Small intestine (tissue), 7 donors: ENCODE results near the gene BMPER. TPM values are rescaled to one million over a fixed set of nuclear protein-coding genes. Genes with fewer than 3 reads are reported as not detected.
A peak's percentile ranks its signal among the peaks of the same experiment; 100 is the strongest.

Source experiments
- DNase-seq, 2 donors: peaks; one replicate each; pipeline versions ENCODE4 v3.0.0 to v3.0.0-alpha.2; 2013
- FAIRE-seq: peaks from 2 replicates; lab custom pipeline; 2012; peaks lifted over from hg19 to GRCh38; lab: Jason Lieb, UNC
- H3K27ac ChIP-seq, 3 donors: one replicate each; pipeline ENCODE4 v1.5.1; 2013; ENCODE audit warnings: low read length in 2 of 3, mild to moderate bottlenecking in 2 of 3, control low read depth in 1 of 3, inconsistent platforms in 1 of 3, low read depth in 1 of 3, moderate library complexity in 1 of 3
- H3K27me3 ChIP-seq, 3 donors: one replicate each; pipeline ENCODE4 v1.6.1; 2013; ENCODE audit warnings: low read length in 3 of 3, inconsistent platforms in 1 of 3; ENCODE audit not compliant: control insufficient read depth in 3 of 3, insufficient read depth in 3 of 3
- H3K36me3 ChIP-seq, 3 donors: one replicate each; pipeline ENCODE4 v1.6.1; 2013; ENCODE audit warnings: low read length in 3 of 3, inconsistent platforms in 1 of 3, low read depth in 1 of 3, mild to moderate bottlenecking in 1 of 3, moderate library complexity in 1 of 3; ENCODE audit not compliant: control insufficient read depth in 3 of 3, insufficient read depth in 2 of 3
- H3K4me1 ChIP-seq, 3 donors: one replicate each; pipeline ENCODE4 v1.6.1; 2013; ENCODE audit warnings: low read length in 2 of 3, inconsistent platforms in 1 of 3, low read depth in 1 of 3, mild to moderate bottlenecking in 1 of 3, moderate library complexity in 1 of 3; ENCODE audit not compliant: control insufficient read depth in 3 of 3, insufficient read depth in 2 of 3
- H3K4me3 ChIP-seq, 3 donors: one replicate each; pipeline ENCODE4 v1.5.1; 2013; ENCODE audit warnings: low read length in 3 of 3, control low read depth in 1 of 3, inconsistent platforms in 1 of 3, low read depth in 1 of 3, mild to moderate bottlenecking in 1 of 3, moderate library complexity in 1 of 3
- H3K9me3 ChIP-seq, 2 donors: one replicate each; pipeline ENCODE4 v1.6.1; 2013; ENCODE audit warnings: low read depth in 1 of 2, low read length in 1 of 2; ENCODE audit not compliant: control insufficient read depth in 2 of 2, insufficient read depth in 1 of 2
- WGBS, 3 donors: extraction: QIAGEN DNeasy Blood & Tissue Kit; methylation state at CpG; one replicate each; pipeline ENCODE4 v1.1.7; 2013; 5-methylcytosine and 5-hydroxymethylcytosine counted together
- polyA plus RNA-seq, 4 donors: library from polyadenylated mRNA; stranded (reverse) in 3 of 4; unstranded in 1 of 4; fragments of 200-250 nt in 3 of 4; fragments of 120-200 nt in 1 of 4; gene quantifications; one replicate each; pipeline versions ENCODE4 v1.2.1 to v1.2.3, GENCODE V29; 2013
- donor health status: healthy with polysubstance abuse.
- donor health status: control.
- donor health status: control.
- donor health status: Bipolar disorder and iron deficiency.
- donor health status: healthy.

The BMPER gene
- polyA plus RNA-seq, 4 donors = 1.1 to 1.9 (median 1.2) TPM; not detected in 1

DNA sequence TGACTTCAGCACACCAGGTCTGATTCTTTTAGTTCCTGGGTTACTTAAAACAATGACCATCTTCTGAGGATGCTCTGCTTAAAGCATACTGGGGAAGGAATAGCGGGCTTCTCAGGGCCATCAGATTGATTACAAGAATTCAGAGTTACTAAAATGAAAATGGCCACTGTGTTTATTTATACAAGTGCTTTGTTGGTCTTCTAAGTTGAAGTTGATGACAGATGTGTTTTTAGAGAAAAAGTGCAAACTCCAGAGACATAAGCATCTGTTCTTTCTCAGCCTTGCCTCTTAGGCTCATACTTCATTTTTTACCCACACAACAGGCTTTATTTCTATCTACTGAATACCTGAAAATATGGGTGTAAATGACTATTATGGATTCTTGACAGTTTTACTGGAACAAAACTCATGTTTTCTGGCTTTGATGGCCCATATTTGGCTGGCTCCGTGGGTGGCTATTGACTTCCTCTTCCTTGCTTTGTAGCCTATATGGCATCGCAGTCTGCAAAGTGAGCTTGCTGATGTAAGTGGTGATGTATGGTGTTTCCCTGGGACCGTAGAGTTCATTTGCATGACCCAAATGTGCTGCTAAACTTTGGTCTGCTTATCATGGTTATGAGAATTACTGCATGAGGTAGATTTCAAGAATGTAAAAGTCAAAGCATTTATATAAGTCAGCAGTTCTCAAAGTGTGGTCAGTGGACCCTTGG lies 121.3 kb downstream of the BMPER start:
- no peak overlapping the region for H3K27ac ChIP-seq
- peaks cover 0 to 14% (median 0%) of the 10 kb centered on the region in 3 donors for H3K27me3 ChIP-seq
- no peak for FAIRE-seq
- WGBS, 3 donors = 61 to 72% (median 61%) methylated on average over 4 of the region's 4 CpGs
- no peaks in the 10 kb centered on the region for H3K4me1 ChIP-seq
- H3K36me3 ChIP-seq = no peaks in the 10 kb centered on the region
- DNase-seq = no peak
- no peak overlapping the region for H3K4me3 ChIP-seq
- H3K9me3 ChIP-seq = no peaks in the 10 kb centered on the region

DNA sequence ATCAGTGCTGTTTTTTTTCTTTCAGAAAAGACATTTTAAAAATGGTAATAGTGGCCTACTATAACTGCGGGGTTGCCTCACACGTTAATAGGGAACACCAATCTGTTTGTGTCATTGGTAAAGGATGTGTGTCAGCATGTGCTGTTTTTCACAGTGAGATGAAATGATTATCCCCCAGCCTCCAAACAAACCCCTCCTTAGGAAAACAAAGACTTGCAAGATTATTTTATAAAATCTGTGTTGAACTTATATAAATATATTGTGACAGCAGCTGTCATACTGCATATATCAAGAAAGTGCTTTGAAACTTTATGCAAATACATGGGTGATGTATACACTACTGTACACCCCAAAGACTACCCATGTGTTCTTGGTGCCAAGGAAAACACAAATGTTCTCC lies 125.8 kb downstream of the BMPER start:
- Histone ChIP-seq H3K9me3 (no peaks in the 10 kb centered on the region), H3K4me3 (no peak overlapping the region), H3K4me1 (peaks cover 0 to 3% (median 0%) of the 10 kb centered on the region in 3 donors), H3K27ac (no peak overlapping the region), H3K36me3 (no peaks in the 10 kb centered on the region), H3K27me3 (no peaks in the 10 kb centered on the region)
- DNase-seq = no peak
- WGBS, 3 donors = 95% methylated on average over 2 of the region's 2 CpGs
- no peak for FAIRE-seq

DNA sequence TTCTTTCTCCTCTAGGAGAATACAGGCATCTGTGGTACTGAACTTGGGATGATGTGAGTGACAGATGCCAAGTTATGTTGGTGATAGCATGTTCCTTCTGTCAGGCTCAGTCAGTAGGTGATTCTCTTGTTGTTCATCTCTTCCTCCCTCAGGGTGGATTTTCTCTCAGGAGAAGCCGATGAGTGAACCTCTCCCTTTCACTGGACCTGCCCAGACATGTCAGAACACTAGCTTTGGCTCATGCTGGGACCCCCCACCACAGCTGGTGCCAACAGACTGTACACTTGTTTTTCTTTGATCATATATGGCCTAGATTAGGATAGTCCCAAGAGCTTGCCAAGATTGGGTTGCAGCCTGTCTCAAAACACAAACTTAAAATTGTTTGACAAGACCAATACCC lies 129.4 kb downstream of the BMPER start:
- 63 to 82% (median 76%) methylated on average over 1 of the region's 1 CpG for whole genome bisulfite sequencing, 3 donors
- peaks cover 0 to 10% (median 0%) of the 10 kb centered on the region in 3 donors for H3K4me1 ChIP-seq
- H3K27me3 ChIP-seq = no peaks in the 10 kb centered on the region
- FAIRE-seq (no peak), DNase-seq (no peak)
- no peak overlapping the region for H3K4me3 ChIP-seq
- H3K9me3 ChIP-seq = no peaks in the 10 kb centered on the region
- H3K36me3 ChIP-seq = no peaks in the 10 kb centered on the region
- no peak overlapping the region for H3K27ac ChIP-seq

DNA sequence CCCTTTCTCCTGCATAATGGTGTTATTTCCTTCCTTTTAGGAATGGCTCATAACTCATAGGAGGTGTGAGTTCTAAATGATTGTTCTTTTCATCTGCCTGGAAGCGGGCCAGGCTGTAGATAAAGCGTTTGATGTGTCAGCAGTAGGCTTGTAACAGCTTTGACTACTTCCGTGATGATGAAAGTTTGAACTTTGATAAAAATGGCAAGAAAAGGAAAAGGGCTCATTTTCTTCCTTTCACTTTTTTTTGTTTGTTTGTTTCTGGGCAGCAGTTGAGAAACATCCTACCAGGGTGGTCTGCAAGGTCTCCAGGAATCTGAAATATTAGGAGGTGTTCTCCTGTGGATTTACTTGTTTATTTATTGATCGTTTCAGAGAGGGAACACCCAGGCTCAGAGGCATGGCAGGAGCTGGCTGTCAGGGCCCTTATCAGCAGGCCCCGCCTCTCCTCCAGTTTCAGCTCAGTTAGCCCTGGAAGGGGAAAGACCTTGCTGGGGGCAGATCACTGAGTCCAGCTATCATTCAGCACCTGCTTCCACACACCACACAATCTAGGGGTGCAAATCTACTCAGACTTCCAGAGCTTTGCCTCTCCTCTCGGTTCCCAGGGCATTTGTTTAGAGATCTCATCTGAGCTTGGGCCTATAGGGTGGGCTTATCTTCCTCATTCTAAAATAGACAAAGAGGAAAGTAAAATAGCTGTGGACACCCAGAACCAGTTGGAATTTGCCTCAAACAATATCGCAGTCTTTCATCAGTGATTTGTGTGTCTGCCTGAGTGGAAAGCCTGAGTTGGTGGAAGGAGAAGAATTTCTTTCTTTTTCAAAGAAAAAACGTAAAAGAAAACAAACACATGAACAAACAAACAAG lies 130.9 kb downstream of the BMPER start:
- no peak overlapping the region for H3K4me3 ChIP-seq
- peak overlapping the region in 2 of 3 donors; percentile 56 to 66 for H3K27ac ChIP-seq
- H3K36me3 ChIP-seq = no peaks in the 10 kb centered on the region
- no peaks in the 10 kb centered on the region for H3K27me3 ChIP-seq
- H3K4me1 ChIP-seq = peaks cover 0 to 10% (median 0%) of the 10 kb centered on the region in 3 donors
- FAIRE-seq = no peak
- 7 to 41% (median 19%) methylated on average over 8 of the region's 8 CpGs for WGBS, 3 donors
- no peaks in the 10 kb centered on the region for H3K9me3 ChIP-seq
- peak; percentile 93 to 95 for DNase-seq

DNA sequence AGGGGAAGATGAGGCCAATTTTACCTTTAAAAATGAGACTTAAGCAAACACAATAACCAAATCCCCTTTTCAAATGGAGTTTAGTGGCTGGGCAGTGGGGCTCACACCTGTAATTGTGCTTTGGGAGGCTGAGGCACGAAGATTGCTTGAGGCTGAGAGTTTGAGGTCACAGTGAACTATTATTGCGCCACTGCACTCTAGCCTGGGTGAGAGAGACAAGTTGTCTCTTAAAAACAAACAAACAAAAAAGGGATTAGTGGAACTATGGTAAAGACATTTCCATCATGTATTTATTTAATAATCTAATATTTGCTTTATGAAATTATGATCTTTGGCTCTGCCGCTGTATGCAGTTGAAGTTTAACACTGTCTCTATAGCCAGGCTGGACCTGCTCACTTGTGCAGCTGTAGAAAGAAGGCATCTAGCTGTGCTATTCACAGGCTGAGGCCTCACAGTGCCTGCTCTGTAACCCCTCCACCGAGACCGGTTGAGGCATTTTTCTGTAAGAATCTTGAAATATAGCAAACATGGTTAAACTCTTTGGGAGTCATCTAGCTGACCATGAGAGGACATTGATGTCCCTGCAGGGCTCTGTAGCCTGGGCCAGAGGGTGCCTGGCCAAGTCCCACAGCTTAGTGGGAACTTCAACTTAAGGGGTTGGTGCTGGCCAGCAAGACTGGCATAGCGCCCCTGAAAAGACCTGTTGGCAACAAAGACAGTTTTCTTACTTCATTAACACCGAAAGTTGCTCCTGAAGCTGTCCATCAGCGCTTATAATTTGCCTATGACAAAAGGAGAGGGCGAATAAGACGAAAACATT lies 131.8 kb downstream of the BMPER start:
- no peaks in the 10 kb centered on the region for H3K36me3 ChIP-seq
- H3K9me3 ChIP-seq = no peaks in the 10 kb centered on the region
- peaks cover 0 to 10% (median 0%) of the 10 kb centered on the region in 3 donors for H3K4me1 ChIP-seq
- WGBS, 3 donors = 61 to 79% (median 75%) methylated on average over 10 of the region's 10 CpGs
- H3K27ac ChIP-seq = peak overlapping the region in 1 of 3 donors; percentile 56
- DNase-seq (no peak), FAIRE-seq (no peak)
- no peak overlapping the region for H3K4me3 ChIP-seq
- H3K27me3 ChIP-seq = peaks cover 0 to 3% (median 0%) of the 10 kb centered on the region in 3 donors

DNA sequence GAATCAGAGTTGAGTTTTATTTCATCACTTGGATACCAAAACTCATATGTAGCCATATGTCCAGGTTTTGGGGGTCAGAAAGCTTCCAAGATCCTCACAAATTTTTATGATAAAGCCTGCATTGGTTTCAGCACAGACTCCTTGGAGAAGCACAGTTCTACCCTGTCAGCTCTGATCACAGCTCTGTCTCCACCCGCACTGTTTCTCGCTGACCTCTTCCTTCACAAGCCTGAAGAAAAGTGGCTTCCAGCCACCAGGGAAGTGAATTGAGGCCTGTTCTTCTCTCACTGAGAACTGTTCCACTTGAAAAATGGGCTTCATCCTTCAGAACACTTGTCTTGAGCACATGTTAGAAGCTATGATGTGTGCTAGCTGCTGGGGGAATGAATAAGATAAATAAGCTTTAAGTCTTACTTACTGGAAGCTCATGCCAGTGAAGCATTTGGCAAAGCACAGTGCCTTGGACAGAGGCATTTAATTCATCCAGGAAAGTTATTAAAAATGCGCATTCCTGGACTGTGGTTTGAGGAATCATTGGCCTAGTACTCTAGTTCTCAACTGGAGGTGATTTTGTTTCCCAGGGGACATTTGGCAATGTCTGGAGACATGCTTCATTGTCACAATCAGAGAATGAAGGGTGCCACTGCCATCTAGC lies 133.6 kb downstream of the BMPER start:
- Histone ChIP-seq H3K4me1 (peaks cover 0 to 10% (median 0%) of the 10 kb centered on the region in 3 donors), H3K27me3 (peaks cover 0 to 3% (median 0%) of the 10 kb centered on the region in 3 donors), H3K27ac (no peak overlapping the region), H3K4me3 (no peak overlapping the region), H3K36me3 (no peaks in the 10 kb centered on the region), H3K9me3 (no peaks in the 10 kb centered on the region)
- WGBS, 3 donors = 79 to 95% (median 94%) methylated on average over 3 of the region's 3 CpGs
- FAIRE-seq = no peak
- no peak for DNase-seq

DNA sequence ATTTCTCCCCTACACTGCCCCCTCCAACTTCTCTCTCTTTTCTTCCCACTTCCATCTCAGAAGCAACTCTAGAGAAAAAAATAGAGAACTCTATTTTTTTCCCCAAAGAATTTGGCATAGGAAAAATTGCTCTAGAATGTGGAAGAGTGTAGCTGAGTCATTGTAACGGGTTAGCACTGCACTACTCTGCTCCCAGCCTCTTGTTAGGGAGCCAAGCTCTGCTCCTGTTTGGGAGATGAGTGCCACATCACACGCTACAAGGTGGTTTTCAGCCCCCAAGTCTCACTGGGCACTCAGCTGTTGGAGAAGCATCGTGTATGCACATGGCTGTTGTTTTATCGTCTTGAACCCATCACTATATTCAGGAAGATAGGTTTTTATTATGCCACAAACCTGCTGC lies 136.4 kb downstream of the BMPER start:
- Histone ChIP-seq H3K36me3 (no peaks in the 10 kb centered on the region), H3K9me3 (no peaks in the 10 kb centered on the region), H3K27ac (no peak overlapping the region), H3K4me3 (no peak overlapping the region), H3K27me3 (peaks cover 0 to 3% (median 0%) of the 10 kb centered on the region in 3 donors), H3K4me1 (peaks cover 0 to 3% (median 0%) of the 10 kb centered on the region in 3 donors)
- FAIRE-seq (no peak), DNase-seq (no peak)
- 81 to 88% (median 87%) methylated on average over 4 of the region's 4 CpGs for WGBS, 3 donors
